RWPE2 (cell line): ENCODE measurements around the gene UTRN.

ENCODE experiments used
- ATAC-seq: fragments of 200-7000 bp; cut with Tn5 transposase; 3 replicates; pipeline ENCODE4 v1.9.1; 2021; ENCODE audit warnings: low read depth
- DNase-seq: peaks from one replicate; pipeline ENCODE4 v3.0.0-alpha.2; 2020; ENCODE audit warnings: low spot score
- H3K27ac ChIP-seq: fragments of 450-650 bp; 2 replicates; pipeline ENCODE4 v1.5.1; 2017; ENCODE audit warnings: mild to moderate bottlenecking; ENCODE audit not compliant: poor library complexity, severe bottlenecking
- H3K27me3 ChIP-seq: fragments of 250-450 bp; sonication (Bioruptor Pico); 2 replicates; pipeline ENCODE4 v1.5.1; 2021; ENCODE audit warnings: mild to moderate bottlenecking, moderate library complexity; ENCODE audit not compliant: insufficient read depth, poor library complexity, severe bottlenecking
- H3K36me3 ChIP-seq: fragments of 250-450 bp; sonication (Bioruptor Pico); 2 replicates; pipeline ENCODE4 v1.5.1; 2020; ENCODE audit warnings: low read depth, mild to moderate bottlenecking, moderate library complexity
- H3K4me1 ChIP-seq: fragments of 250-450 bp; sonication (Bioruptor Pico); 2 replicates; pipeline ENCODE4 v1.5.1; 2021; ENCODE audit warnings: mild to moderate bottlenecking, moderate library complexity; ENCODE audit not compliant: insufficient read depth, poor library complexity, severe bottlenecking
- H3K4me3 ChIP-seq: fragments of 250-450 bp; sonication (Bioruptor Pico); 2 replicates; pipeline ENCODE4 v1.5.1; 2021; ENCODE audit warnings: mild to moderate bottlenecking, moderate library complexity; ENCODE audit not compliant: severe bottlenecking
- H3K9me3 ChIP-seq: fragments of 250-450 bp; sonication (Bioruptor Pico); 2 replicates; pipeline ENCODE4 v1.5.1; 2021; ENCODE audit warnings: mild to moderate bottlenecking, moderate library complexity; ENCODE audit not compliant: severe bottlenecking
- TF ChIP-seq, protein P1 (sequence below): fragments of 450-650 bp; IDR thresholded peaks from one replicate; pipeline ENCODE4 v1.5.1; 2017; ENCODE audit warnings: mild to moderate bottlenecking, moderate library complexity; ENCODE audit not compliant: poor library complexity, severe bottlenecking

The UTRN gene

DNA sequence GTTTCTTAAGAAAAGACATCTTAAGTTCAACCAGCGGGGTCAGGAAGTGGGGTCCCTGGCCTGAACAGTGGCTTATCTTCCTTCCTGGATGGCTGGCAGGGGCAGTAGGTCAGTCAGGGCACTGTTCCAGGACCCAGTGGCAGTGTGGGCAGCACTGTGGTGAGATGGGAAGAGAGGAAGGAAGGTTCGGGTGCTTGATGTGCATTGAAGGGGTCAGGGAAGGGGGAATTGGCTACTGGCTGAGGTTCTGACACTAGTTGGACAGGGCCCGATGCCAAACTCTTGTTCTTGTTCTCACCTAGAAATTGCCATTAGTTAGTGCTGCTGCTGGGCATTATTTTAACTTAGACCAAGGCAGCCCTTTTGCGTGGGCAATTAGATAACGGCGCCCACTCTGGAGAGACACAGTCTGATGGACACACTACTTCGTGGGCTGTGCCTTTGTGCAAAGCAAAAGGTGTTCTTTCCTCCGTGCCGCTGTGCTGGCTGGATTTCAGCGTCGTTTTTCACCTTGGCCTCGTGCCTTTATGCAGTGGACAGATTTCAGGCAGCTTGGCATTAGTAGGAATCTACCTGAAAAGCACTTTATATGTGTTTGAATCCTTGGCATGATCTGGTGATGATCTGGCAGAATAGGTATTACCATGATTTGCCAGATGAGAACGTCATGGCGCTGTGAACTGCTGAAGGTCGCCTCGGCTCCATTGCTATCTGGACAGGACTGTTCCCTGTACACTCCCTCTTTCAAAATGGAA is 30.3 kb downstream of the UTRN start:
- Histone ChIP-seq H3K36me3 (no peaks in the 10 kb centered on the region), H3K9me3 (no peaks in the 10 kb centered on the region), H3K4me3 (no peak overlapping the region), H3K27me3 (no peaks in the 10 kb centered on the region), H3K27ac (no peak overlapping the region), H3K4me1 (no peaks in the 10 kb centered on the region)
- ATAC-seq (no peak), DNase-seq (no peak)
- TF ChIP-seq, protein P1, sequence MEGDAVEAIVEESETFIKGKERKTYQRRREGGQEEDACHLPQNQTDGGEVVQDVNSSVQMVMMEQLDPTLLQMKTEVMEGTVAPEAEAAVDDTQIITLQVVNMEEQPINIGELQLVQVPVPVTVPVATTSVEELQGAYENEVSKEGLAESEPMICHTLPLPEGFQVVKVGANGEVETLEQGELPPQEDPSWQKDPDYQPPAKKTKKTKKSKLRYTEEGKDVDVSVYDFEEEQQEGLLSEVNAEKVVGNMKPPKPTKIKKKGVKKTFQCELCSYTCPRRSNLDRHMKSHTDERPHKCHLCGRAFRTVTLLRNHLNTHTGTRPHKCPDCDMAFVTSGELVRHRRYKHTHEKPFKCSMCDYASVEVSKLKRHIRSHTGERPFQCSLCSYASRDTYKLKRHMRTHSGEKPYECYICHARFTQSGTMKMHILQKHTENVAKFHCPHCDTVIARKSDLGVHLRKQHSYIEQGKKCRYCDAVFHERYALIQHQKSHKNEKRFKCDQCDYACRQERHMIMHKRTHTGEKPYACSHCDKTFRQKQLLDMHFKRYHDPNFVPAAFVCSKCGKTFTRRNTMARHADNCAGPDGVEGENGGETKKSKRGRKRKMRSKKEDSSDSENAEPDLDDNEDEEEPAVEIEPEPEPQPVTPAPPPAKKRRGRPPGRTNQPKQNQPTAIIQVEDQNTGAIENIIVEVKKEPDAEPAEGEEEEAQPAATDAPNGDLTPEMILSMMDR: no peak

DNA sequence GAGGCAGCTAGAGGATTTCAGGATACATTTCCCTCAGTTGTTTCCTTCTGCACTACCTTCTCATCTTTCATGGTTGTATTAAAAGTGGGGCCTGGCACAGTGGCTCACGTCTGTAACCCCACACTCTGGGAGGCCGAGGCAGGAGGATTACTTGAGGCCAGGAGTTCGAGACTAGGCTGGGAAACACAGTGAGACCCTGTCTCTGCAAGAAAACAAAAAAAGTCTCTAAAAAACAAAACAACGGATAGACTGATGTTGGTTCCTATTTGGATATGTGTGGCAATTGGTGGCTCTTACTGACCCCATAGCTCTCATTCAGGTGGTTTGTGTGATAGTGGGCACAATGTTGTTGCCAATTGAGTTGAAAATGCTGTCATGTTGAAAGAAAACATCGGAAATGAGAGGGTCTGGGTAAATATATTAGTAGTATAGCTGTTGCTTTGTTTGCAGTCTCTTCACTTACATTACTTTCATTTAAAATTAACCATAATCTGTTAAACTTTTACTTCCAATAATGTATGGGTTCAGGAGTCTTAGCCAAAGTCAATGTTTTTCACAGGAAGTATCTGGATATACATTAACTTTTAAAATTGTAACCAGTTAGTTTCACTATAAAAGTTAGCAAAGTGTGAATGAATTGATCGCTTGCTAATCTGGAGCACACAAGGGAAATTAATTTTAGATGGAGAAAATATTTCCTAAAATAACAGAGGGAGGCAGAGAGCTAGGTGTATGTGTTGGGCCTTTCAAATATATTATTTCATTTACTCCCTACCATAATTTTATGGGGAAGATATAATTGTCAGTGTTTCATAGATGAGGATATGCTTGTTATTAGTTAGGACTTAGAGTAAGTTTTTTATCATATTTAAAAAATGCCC is 31.1 kb downstream of the UTRN start:
- H3K27me3 ChIP-seq: no peaks in the 10 kb centered on the region

DNA sequence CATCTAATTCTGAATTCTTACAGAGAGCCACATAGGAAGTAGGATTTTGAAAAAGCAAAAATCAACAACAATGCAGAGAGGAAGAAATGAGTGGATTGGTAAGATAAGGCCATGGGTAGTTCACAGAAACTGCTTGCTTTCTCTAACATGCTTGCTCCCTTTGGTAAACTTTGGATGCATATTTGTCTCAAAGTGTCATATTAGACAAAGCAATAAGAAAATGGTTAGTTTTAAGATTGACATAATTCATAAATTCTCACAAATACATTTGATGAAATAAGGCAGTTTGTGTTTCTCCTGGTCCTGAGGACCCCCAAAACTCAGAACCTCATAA is 31.7 kb downstream of the UTRN start:
- TF ChIP-seq, protein P1: no peak
- Histone ChIP-seq H3K4me1 (no peaks in the 10 kb centered on the region), H3K27me3 (no peaks in the 10 kb centered on the region), H3K36me3 (no peaks in the 10 kb centered on the region), H3K9me3 (no peaks in the 10 kb centered on the region), H3K27ac (no peak overlapping the region), H3K4me3 (no peak overlapping the region)
- DNase-seq: no peak
- no peak for ATAC-seq

More for the DNA sequence above, 31.1 kb downstream of the UTRN start:
- DNase-seq (no peak), ATAC-seq (no peak)
- H3K36me3 ChIP-seq: no peaks in the 10 kb centered on the region
- TF ChIP-seq, protein P1: no peak
- no peaks in the 10 kb centered on the region for H3K4me1 ChIP-seq
- H3K27ac ChIP-seq: no peak overlapping the region
- H3K9me3 ChIP-seq: no peaks in the 10 kb centered on the region
- no peak overlapping the region for H3K4me3 ChIP-seq

DNA sequence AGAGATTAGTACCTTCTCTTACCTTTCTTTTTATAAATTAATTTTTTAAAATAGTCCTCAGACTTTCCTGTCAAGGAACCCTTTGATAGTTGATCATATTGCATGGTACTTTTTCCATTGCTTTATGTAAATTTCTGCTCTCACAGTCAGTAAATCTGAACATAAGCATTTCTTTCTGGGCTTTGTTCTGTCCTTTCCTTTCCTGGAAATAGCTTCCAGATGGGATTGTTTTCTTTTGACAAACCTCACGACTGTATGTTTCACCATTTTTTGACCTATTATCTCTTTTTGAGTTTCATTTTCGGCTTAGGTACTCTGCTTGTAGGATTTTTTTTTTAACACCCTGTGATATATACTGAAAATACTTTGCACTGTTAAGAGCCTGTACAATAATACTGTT is 32.6 kb downstream of the UTRN start:
- Histone ChIP-seq H3K36me3 (no peaks in the 10 kb centered on the region), H3K9me3 (no peaks in the 10 kb centered on the region), H3K4me1 (no peaks in the 10 kb centered on the region), H3K27me3 (no peaks in the 10 kb centered on the region), H3K27ac (no peak overlapping the region), H3K4me3 (no peak overlapping the region)
- DNase-seq: no peak
- ATAC-seq: no peak
- TF ChIP-seq, protein P1: no peak

DNA sequence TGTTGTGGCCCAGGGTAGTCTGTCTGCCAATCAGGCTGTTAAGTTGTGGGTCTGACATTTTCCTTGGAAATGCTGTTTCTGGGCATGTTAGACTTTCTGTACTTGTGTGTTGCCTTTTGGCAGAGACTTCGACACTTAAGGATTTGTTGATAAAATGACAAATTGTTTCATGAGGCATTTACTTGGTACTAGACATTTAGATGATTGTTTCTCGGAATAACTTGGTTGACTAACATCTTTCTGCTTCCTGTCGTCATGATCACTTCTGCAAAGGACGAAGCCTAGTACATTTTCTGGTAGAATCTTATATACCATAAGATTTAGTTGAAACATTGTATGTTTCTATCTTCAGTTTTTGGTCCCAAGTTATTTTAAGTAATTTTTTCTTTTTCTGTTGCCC is 34.1 kb downstream of the UTRN start:
- Histone ChIP-seq H3K4me3 (no peak overlapping the region), H3K36me3 (no peaks in the 10 kb centered on the region), H3K4me1 (no peaks in the 10 kb centered on the region), H3K9me3 (no peaks in the 10 kb centered on the region), H3K27ac (no peak overlapping the region), H3K27me3 (no peaks in the 10 kb centered on the region)
- no peak for ATAC-seq
- no peak for DNase-seq
- TF ChIP-seq, protein P1: no peak
